GM15510 (cell line): ENCODE data around the gene HOXD8.

Experiments used
- POLR2A ChIP-seq: IDR thresholded peaks from 3 replicates; pipeline ENCODE4 v1.6.1; 2011; ENCODE audit warnings: borderline replicate concordance; ENCODE audit not compliant: insufficient read length; ENCODE audit errors: extremely low read depth

HOXD8 gene

GRCh38 chr2:176157499-176158185 lies 28.1 kb downstream of the HOXD8 start:
- no peak for TF ChIP-seq POLR2A

GRCh38 chr2:176158186-176158591 lies 28.7 kb downstream of the HOXD8 start:
- TF ChIP-seq POLR2A: no peak

- TF ChIP-seq POLR2A: no peak
Observed at GRCh38 chr2:176158855-176159662, 29.6 kb downstream of the HOXD8 start.

GRCh38 chr2:176159663-176160250 lies 30.3 kb downstream of the HOXD8 start:
- no peak for TF ChIP-seq POLR2A

GRCh38 chr2:176160251-176160985 lies 30.9 kb downstream of the HOXD8 start:
- no peak for TF ChIP-seq POLR2A

- TF ChIP-seq POLR2A: no peak
Observed at GRCh38 chr2:176160986-176161824, 31.7 kb downstream of the HOXD8 start.

GRCh38 chr2:176161825-176162626 lies 32.5 kb downstream of the HOXD8 start:
- TF ChIP-seq POLR2A: no peak

GRCh38 chr2:176162911-176163671 lies 33.6 kb downstream of the HOXD8 start:
- no peak for TF ChIP-seq POLR2A

- TF ChIP-seq POLR2A: no peak
Observed at GRCh38 chr2:176163672-176164056, 34.2 kb downstream of the HOXD8 start.

GRCh38 chr2:176164201-176164600 lies 34.7 kb downstream of the HOXD8 start:
- no peak for TF ChIP-seq POLR2A

GRCh38 chr2:176164611-176165369 lies 35.3 kb downstream of the HOXD8 start:
- TF ChIP-seq POLR2A: no peak

GRCh38 chr2:176165370-176166050 lies 36.0 kb downstream of the HOXD8 start:
- no peak for TF ChIP-seq POLR2A

- TF ChIP-seq POLR2A: no peak
Observed at GRCh38 chr2:176166272-176166671, 36.8 kb downstream of the HOXD8 start.
